GM12892 (cell line): ENCODE data around the gene KIF11.

Experiments
- POLR2A ChIP-seq: IDR thresholded peaks from 2 replicates; pipeline ENCODE4 v1.6.1; 2011; ENCODE audit warnings: low read depth, low read length, control low read depth
- TAF1 ChIP-seq: IDR thresholded peaks from 2 replicates; pipeline ENCODE4 v1.6.1; 2011; ENCODE audit warnings: low read depth, mild to moderate bottlenecking, control low read depth, low read length, borderline replicate concordance

DNA sequence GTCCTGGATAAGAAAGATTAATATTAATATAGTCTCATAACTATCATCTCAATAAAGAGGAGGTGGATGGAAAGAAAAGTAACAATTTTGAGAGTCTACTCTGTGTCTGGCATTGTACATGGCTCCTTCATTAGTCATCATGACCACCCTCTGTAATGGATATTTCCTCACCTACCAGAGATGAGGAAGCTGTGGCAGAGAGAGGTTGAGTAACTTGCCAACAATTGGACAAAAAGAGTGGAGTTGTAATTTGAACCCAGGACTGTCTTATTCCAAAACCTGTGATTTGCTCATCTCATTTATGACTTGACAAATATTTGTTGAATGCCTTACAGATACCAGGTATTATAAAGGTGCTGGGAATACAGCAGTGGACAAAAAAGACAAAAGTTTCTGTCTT lies 17.0 kb upstream of the KIF11 start:
- TF ChIP-seq TAF1: no peak
- TF ChIP-seq POLR2A: no peak
